ACC112 (cell line): Measurements from ENCODE around the gene C1GALT1.
"Not testable (repeated sequence)": the region's sequence is repeated elsewhere in the genome, so short reads cannot be mapped to it uniquely, and the experiment has no call there.

Source experiments
- H2AFZ ChIP-seq: fragments of 200-600 bp; sonication (generic); one replicate; pipeline ENCODE4 v1.6.0; 2017; ENCODE audit warnings: antibody characterized with exemption, low read length; ENCODE audit not compliant: unreplicated experiment
- H3K27ac ChIP-seq: fragments of 200-600 bp; sonication (generic); 2 replicates; pipeline ENCODE4 v1.5.1; 2014; ENCODE audit warnings: low read depth, mild to moderate bottlenecking, antibody characterized with exemption, low read length, moderate library complexity
- H3K27me3 ChIP-seq: fragments of 200-600 bp; sonication (generic); 2 replicates; pipeline ENCODE4 v1.6.1; 2014; ENCODE audit warnings: mild to moderate bottlenecking, antibody characterized with exemption, low read length, moderate library complexity, mixed read lengths; ENCODE audit not compliant: insufficient read depth
- H3K36me3 ChIP-seq: fragments of 200-600 bp; sonication (generic); 2 replicates; pipeline ENCODE4 v1.6.1; 2016; ENCODE audit warnings: mild to moderate bottlenecking, antibody characterized with exemption, low read length, moderate library complexity, mixed read lengths; ENCODE audit not compliant: insufficient read depth
- H3K4me1 ChIP-seq: fragments of 200-600 bp; sonication (generic); one replicate; pipeline ENCODE4 v1.6.1; 2016; ENCODE audit warnings: low read length, mixed read lengths; ENCODE audit not compliant: insufficient read depth, unreplicated experiment, control insufficient read depth
- H3K4me3 ChIP-seq: fragments of 200-600 bp; sonication (generic); 2 replicates; pipeline ENCODE4 v1.5.1; 2014; ENCODE audit warnings: mild to moderate bottlenecking, low read depth, low read length
- H3K79me2 ChIP-seq: fragments of 200-600 bp; sonication (generic); one replicate; pipeline ENCODE4 v1.6.0; 2016; ENCODE audit warnings: low read length; ENCODE audit not compliant: control insufficient read depth, unreplicated experiment, insufficient read depth

The C1GALT1 gene

GRCh38 chr7:7236041-7236440 lies 53.7 kb downstream of the C1GALT1 start:
- Histone ChIP-seq H3K4me1 (no peaks in the 10 kb centered on the region), H3K4me3 (no peak overlapping the region), H2AFZ (no peak overlapping the region), H3K27me3 (no peaks in the 10 kb centered on the region), H3K79me2 (peaks cover 9% of the 10 kb centered on the region), H3K27ac (no peak overlapping the region), H3K36me3 (peaks cover 27% of the 10 kb centered on the region)

DNA sequence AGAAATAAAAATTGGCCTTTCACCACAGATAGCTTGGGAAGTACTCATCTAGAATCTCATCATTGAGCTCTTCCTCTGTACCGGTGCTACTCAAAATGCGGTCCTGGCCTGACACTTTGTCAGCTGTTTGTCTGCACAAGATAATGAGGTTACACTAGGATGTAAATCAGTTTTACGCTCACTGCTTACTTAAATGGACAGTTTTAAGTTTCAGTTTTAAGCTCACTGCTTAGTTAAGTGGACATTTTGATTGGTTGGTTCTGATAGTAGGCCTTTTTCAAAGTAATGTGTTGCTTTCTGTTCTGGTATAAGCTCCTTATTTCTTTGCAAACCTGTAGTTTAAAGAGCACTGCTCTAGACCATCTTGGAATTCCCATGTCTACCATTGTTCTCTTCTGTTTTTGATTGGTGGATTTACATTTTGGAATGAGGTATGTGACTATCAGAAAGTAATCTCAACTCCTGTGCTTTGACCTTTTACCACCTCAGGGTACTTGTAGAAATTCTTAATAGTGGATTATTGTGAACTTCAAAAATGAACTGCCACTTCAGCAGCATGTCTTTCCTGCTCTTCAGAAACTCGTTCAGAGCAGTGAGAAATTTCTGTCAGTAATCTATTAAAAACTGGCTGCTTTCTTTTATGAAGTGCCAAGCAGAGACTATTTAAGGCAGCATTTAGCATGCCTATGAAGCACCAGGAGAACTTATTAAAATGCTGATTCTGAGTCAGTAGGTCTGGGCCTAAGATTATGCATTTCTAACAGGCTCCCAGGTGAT lies 55.0 kb downstream of the C1GALT1 start:
- H2AFZ ChIP-seq, result no peak overlapping the region
- H3K27me3 ChIP-seq, result no peaks in the 10 kb centered on the region
- H3K27ac ChIP-seq, result no peak overlapping the region
- H3K4me1 ChIP-seq, result no peaks in the 10 kb centered on the region
- H3K79me2 ChIP-seq, result peaks cover 9% of the 10 kb centered on the region
- no peak overlapping the region for H3K4me3 ChIP-seq
- peaks cover 26% of the 10 kb centered on the region for H3K36me3 ChIP-seq

- no peak overlapping the region for H3K27ac ChIP-seq
- H3K4me3 ChIP-seq, result no peak overlapping the region
- no peaks in the 10 kb centered on the region for H3K4me1 ChIP-seq
These were observed 55.6 kb downstream of the C1GALT1 start for GRCh38 chr7:7237978-7238267.

GRCh38 chr7:7239346-7239745 lies 57.0 kb downstream of the C1GALT1 start:
- Histone ChIP-seq H3K27me3 (no peaks in the 10 kb centered on the region), H3K79me2 (peaks cover 13% of the 10 kb centered on the region), H3K27ac (no peak overlapping the region), H3K36me3 (peaks cover 32% of the 10 kb centered on the region), H3K4me3 (no peak overlapping the region), H3K4me1 (no peaks in the 10 kb centered on the region), H2AFZ (no peak overlapping the region)

More at GRCh38 chr7:7237978-7238267, 55.6 kb downstream of the C1GALT1 start:
- H3K36me3 ChIP-seq, result peaks cover 31% of the 10 kb centered on the region
- peaks cover 13% of the 10 kb centered on the region for H3K79me2 ChIP-seq
- no peaks in the 10 kb centered on the region for H3K27me3 ChIP-seq
- no peak overlapping the region for H2AFZ ChIP-seq

DNA sequence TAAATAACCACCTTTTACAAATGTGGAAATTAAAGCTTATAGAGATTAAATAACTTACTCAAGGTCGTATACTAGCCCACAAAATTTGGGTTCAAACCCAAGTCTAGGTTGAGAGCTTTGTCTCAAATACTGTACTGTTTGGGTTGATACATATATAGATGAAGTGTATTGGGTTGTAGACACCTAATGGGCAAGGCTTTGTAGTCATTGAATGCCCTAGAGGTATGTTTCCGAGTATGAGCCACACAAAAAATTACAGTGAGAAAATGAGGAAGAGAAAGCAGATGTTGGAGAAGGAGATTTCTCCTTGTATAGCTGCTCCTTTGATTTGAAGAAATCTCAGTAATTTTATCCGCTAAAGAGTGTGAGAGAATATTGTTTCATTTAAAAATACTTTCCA lies 60.6 kb downstream of the C1GALT1 start:
- H3K79me2 ChIP-seq, result peaks cover 11% of the 10 kb centered on the region
- no peak overlapping the region for H3K4me3 ChIP-seq
- peaks cover 26% of the 10 kb centered on the region for H3K36me3 ChIP-seq
- no peak overlapping the region for H2AFZ ChIP-seq
- H3K4me1 ChIP-seq, result no peaks in the 10 kb centered on the region
- no peaks in the 10 kb centered on the region for H3K27me3 ChIP-seq
- no peak overlapping the region for H3K27ac ChIP-seq

DNA sequence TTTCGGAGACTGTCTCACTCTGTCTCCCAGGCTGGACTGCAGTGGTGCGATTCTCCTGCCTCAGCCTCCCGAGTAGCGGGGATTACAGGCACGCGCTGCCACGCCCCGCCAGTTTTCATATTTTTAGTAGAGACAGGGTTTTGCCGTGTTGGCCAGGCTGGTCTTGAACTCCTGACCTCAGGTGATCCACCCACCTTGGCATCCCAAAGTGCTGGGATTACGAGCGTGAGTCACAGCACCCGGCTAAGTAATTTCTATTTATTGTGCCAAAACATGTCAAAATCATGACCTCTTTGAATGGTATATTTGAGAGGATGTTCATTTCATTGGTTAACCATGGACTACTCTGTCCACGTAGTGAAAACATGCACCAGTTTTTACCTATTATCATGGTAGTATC lies 62.9 kb downstream of the C1GALT1 start:
- H3K27ac ChIP-seq, H3K27me3 ChIP-seq, H2AFZ ChIP-seq, H3K4me3 ChIP-seq, H3K4me1 ChIP-seq, H3K79me2 ChIP-seq: not testable (repeated sequence)
- peaks cover 11% of the 10 kb centered on the region for H3K36me3 ChIP-seq

DNA sequence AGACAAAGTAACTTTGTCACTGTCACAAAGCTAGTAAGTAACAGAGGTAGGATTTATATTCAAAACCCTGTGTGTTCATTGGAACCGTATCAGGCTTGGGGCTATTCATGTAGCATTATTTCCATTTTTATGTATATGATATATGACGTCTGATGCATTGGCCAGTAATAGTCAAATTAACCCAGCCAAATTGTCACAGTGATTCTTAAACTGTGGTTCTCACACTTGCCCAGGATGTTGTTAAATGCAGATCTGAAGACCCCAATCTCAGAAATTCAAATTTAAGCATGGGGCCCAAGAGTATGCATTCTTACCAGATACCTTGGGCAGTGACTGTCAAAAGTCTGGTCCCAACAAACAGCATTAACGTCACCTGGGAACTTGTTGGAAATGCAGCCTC lies 63.9 kb downstream of the C1GALT1 start:
- Histone ChIP-seq H3K4me3 (no peak overlapping the region), H2AFZ (no peak overlapping the region), H3K36me3 (0 out of 2 replicates have a peak, but pooled peaks cover 8% of the 10 kb centered on the region), H3K27me3 (no peaks in the 10 kb centered on the region), H3K79me2 (peaks cover 7% of the 10 kb centered on the region), H3K27ac (no peak overlapping the region), H3K4me1 (no peaks in the 10 kb centered on the region)

DNA sequence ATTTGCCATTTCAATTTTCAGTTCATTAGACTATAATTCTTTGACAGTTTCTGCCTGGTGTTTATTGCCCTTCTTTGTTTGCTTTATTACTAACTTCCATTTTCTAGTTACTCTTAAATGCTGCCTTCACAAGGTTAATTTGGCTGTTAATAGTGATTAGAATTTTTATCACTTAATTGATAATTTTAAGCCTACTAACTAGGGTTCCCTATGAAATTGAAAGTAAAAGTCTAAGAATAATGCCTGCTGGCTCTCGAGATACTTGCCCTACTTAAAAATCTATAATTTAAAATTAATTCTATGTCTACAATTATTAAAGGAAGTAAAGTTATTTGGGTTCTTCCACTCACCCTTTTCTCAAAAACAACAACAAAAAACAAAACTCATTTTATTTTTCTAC lies 65.3 kb downstream of the C1GALT1 start:
- Histone ChIP-seq H3K27me3 (no peaks in the 10 kb centered on the region), H2AFZ (no peak overlapping the region), H3K4me3 (peak overlapping the region; percentile 75), H3K79me2 (peaks cover 6% of the 10 kb centered on the region), H3K36me3 (0 out of 2 replicates have a peak, but pooled peaks cover 6% of the 10 kb centered on the region), H3K27ac (no peak overlapping the region), H3K4me1 (no peaks in the 10 kb centered on the region)

DNA sequence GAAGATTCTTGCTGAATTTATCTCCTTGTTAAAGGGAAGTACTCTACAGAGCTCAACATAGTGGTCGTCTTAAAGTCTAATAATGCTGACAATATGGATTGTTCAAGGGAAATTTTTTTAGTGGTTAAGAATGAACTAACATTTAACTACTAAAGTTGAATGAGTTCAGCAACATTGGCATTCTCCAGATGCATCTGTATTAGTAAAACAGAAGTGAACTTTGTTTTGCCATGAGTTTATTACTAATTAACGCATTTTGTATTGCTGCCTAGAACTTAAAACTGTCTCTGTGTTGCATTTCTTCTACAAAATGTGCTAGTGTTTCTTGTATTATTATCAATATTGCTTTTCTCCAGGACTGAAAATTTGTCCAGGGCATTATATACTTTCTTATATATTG lies 67.5 kb downstream of the C1GALT1 start:
- no peak overlapping the region for H3K27ac ChIP-seq
- no peaks in the 10 kb centered on the region for H3K27me3 ChIP-seq
- H3K36me3 ChIP-seq, result 0 out of 2 replicates have a peak, but pooled peaks cover 4% of the 10 kb centered on the region
- no peak overlapping the region for H3K4me3 ChIP-seq
- H3K79me2 ChIP-seq, result peaks cover 3% of the 10 kb centered on the region
- no peaks in the 10 kb centered on the region for H3K4me1 ChIP-seq
- H2AFZ ChIP-seq, result no peak overlapping the region

GRCh38 chr7:7251742-7252141 lies 69.4 kb downstream of the C1GALT1 start:
- Histone ChIP-seq H3K27me3 (no peaks in the 10 kb centered on the region), H3K4me1 (no peaks in the 10 kb centered on the region), H2AFZ (no peak overlapping the region), H3K36me3 (0 out of 2 replicates have a peak, but pooled peaks cover 4% of the 10 kb centered on the region), H3K27ac (no peak overlapping the region), H3K4me3 (no peak overlapping the region), H3K79me2 (peaks cover 3% of the 10 kb centered on the region)

DNA sequence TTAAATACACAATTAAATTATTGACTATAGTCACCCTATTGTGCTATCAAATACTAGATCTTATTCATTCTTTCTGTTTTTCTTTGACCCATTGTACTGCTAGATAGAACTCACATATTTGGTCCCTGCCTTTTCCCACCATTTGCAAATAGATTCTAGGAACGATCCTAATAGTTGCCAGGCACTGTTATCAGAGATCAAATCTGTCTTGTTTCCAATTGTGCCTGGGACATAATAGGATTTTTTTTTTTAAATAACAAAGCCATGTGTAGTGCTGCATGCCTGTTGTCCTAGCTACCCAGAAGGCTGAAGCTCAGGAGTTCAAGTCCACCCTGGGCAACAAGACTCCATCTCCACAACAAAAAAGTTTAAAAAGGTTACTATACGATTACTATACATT lies 72.0 kb downstream of the C1GALT1 start:
- Histone ChIP-seq H3K27me3 (no peaks in the 10 kb centered on the region), H3K79me2 (no peaks in the 10 kb centered on the region), H3K36me3 (peaks cover 4% of the 10 kb centered on the region; the same call in 1 of the 2 replicates), H2AFZ (no peak overlapping the region), H3K4me3 (no peak overlapping the region), H3K4me1 (no peaks in the 10 kb centered on the region), H3K27ac (no peak overlapping the region)
